ENCODE data around the gene PDE4B. TPM values are rescaled to one million over a fixed set of nuclear protein-coding genes. Genes with fewer than 3 reads are reported as not detected.
"Not testable (repeated sequence)": the region's sequence is repeated elsewhere in the genome, so short reads cannot be mapped to it uniquely, and the experiment has no call there.

PDE4B gene
- total and polyA plus RNA-seq, 11 donors = 1.4 to 71.9 (median 16.2) TPM

GRCh38 chr1:65963156-65963888 lies 170.6 kb downstream of the PDE4B start:
- intact Hi-C loops (cut with DNase I) = loop anchor here in 4 of 10 donors (5.0 to 10.0 kb wide), 2 partner anchors 484 to 541 kb away; no protein-coding TSS in a partner anchor
- WGBS, 4 donors = 59 to 65% (median 62%) methylated on average over 6 of the region's 6 CpGs
- no peak for TF ChIP-seq CTCF (IDR thresholded peaks at IDR 0.05)
- no peak for TF ChIP-seq POLR2A (IDR thresholded peaks at IDR 0.05)

GRCh38 chr1:65964123-65964522 lies 171.4 kb downstream of the PDE4B start:
- Histone ChIP-seq H3K4me3 (no peak overlapping the region), H3K4me1 (no peaks in the 10 kb centered on the region), H3K27ac (no peak overlapping the region), H3K27me3 (no peaks in the 10 kb centered on the region), H3K36me3 (no peaks in the 10 kb centered on the region), H3K9me3 (peaks cover 0 to 2% (median 0%) of the 10 kb centered on the region in 12 donors)
- intact Hi-C loops (cut with DNase I) = loop anchor here in 4 of 10 donors (5.0 to 10.0 kb wide), 2 partner anchors 483 to 541 kb away; no protein-coding TSS in a partner anchor
- TF ChIP-seq POLR2A (IDR thresholded peaks at IDR 0.05) = no peak
- TF ChIP-seq CTCF (IDR thresholded peaks at IDR 0.05) = no peak
- 72 to 89% (median 84%) methylated on average over 2 of the region's 2 CpGs for WGBS, 4 donors
- ATAC-seq (no peak), DNase-seq (no peak)

More at GRCh38 chr1:65963156-65963888, 170.6 kb downstream of the PDE4B start:
- no peaks in the 10 kb centered on the region for H3K27me3 ChIP-seq
- H3K36me3 ChIP-seq = no peaks in the 10 kb centered on the region
- peaks cover 0 to 2% (median 0%) of the 10 kb centered on the region in 12 donors for H3K9me3 ChIP-seq
- no peak for DNase-seq
- no peaks in the 10 kb centered on the region for H3K4me1 ChIP-seq
- no peak overlapping the region for H3K4me3 ChIP-seq
- ATAC-seq = no peak
- no peak overlapping the region for H3K27ac ChIP-seq

- DNase-seq (no peak), ATAC-seq (no peak)
- 74 to 79% (median 75%) methylated on average over 6 of the region's 6 CpGs for WGBS, 4 donors
- H3K4me3 ChIP-seq = no peak overlapping the region
- no peaks in the 10 kb centered on the region for H3K4me1 ChIP-seq
- no peaks in the 10 kb centered on the region for H3K27me3 ChIP-seq
- intact Hi-C loops (cut with DNase I) = loop anchor here in 1 of 10 donors (10.0 kb wide), 1 partner anchor 539 kb away; no protein-coding TSS in a partner anchor
- TF ChIP-seq POLR2A (IDR thresholded peaks at IDR 0.05) (no peak), CTCF (IDR thresholded peaks at IDR 0.05) (no peak)
- peaks cover 0 to 2% (median 0%) of the 10 kb centered on the region in 12 donors for H3K9me3 ChIP-seq
- no peaks in the 10 kb centered on the region for H3K36me3 ChIP-seq
- H3K27ac ChIP-seq = no peak overlapping the region
Observed at GRCh38 chr1:65965112-65965996, 172.7 kb downstream of the PDE4B start.

GRCh38 chr1:65967492-65967891 lies 174.8 kb downstream of the PDE4B start:
- not testable (repeated sequence) for H3K27me3 ChIP-seq, H3K4me1 ChIP-seq, H3K36me3 ChIP-seq, DNase-seq, H3K4me3 ChIP-seq, H3K27ac ChIP-seq, ATAC-seq, H3K9me3 ChIP-seq
- WGBS, 4 donors = 91 to 95% (median 92%) methylated on average over 4 of the region's 4 CpGs
- intact Hi-C loops (cut with DNase I) = loop anchor here in 1 of 10 donors (10.0 kb wide), 1 partner anchor 537 kb away; no protein-coding TSS in a partner anchor

All from heart left ventricle (tissue), 16 donors.